ENCODE measurements around the gene TECPR2. TPM values are rescaled to one million over a fixed set of nuclear protein-coding genes. Genes with fewer than 3 reads are reported as not detected.

TECPR2 gene
- total and polyA plus RNA-seq, 8 donors, result 11.6 to 30.1 (median 16.2) TPM

- H3K4me3 ChIP-seq, result no peak overlapping the region
- H3K9me3 ChIP-seq, result peaks cover 0 to 15% of the 10 kb centered on the region in 2 donors
- no peak for TF ChIP-seq CTCF (IDR thresholded peaks at IDR 0.05)
- intact Hi-C loops (cut with DNase I), result no loop called here
- no peak overlapping the region for H3K27ac ChIP-seq
- H3K4me1 ChIP-seq, result peaks cover 0 to 18% of the 10 kb centered on the region in 2 donors
- peaks cover 0 to 15% of the 10 kb centered on the region in 2 donors for H3K36me3 ChIP-seq
- ATAC-seq (no peak), DNase-seq (no peak)
- H3K27me3 ChIP-seq, result no peaks in the 10 kb centered on the region
Observed at GRCh38 chr14:102396521-102396920, 33.8 kb downstream of the TECPR2 start.

DNA sequence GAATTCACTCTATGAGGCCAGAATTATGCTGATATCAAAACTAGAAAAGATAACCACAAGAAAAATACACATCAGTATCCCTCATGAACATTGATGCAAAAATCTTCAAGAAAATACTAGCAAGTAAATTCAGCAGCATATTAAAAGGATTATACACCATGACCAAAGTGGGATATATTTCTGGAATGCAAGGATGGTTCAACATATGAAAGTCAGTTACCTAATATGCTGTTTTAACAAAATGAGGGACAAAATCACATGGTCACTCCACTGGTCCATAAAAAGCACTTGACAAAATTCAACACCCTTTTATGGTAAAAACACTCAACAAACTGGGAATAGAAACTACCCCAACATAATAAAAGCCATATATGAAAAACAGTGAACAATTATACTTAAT, 40.3 kb downstream of the TECPR2 start:
- Histone ChIP-seq H3K27ac (no peak overlapping the region), H3K4me1 (no peaks in the 10 kb centered on the region), H3K27me3 (no peaks in the 10 kb centered on the region), H3K4me3 (no peak overlapping the region), H3K9me3 (peaks cover 0 to 35% of the 10 kb centered on the region in 2 donors), H3K36me3 (peaks cover 0 to 27% of the 10 kb centered on the region in 2 donors)
- DNase-seq (no peak), ATAC-seq (no peak)
- TF ChIP-seq CTCF (IDR thresholded peaks at IDR 0.05), result no peak
- intact Hi-C loops (cut with DNase I), result no loop called here

DNA sequence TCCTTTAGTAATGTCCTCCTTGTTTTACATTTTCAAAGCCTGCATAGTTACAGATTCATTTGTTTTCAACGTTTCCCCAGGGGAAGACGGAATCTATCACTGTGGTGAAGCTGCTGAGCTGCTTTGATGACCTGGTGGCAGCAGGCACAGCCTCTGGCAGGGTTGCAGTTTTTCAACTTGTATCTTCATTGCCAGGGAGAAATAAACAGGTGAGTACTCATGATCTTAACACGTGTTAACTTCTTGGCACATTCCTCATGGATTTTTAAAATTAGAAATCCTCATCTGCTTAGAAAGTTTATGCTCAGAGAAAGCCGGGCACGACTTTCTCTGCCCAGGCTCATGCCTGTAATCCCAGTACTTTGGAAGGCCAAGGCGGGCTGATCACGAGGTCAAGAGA, 44.5 kb downstream of the TECPR2 start:
- Histone ChIP-seq H3K36me3 (peaks cover 0 to 31% of the 10 kb centered on the region in 2 donors), H3K4me1 (no peaks in the 10 kb centered on the region), H3K27ac (no peak overlapping the region), H3K4me3 (no peak overlapping the region), H3K9me3 (peaks cover 0 to 15% of the 10 kb centered on the region in 2 donors), H3K27me3 (no peaks in the 10 kb centered on the region)
- intact Hi-C loops (cut with DNase I), result no loop called here
- TF ChIP-seq CTCF (IDR thresholded peaks at IDR 0.05), result no peak
- DNase-seq (no peak), ATAC-seq (no peak)

DNA sequence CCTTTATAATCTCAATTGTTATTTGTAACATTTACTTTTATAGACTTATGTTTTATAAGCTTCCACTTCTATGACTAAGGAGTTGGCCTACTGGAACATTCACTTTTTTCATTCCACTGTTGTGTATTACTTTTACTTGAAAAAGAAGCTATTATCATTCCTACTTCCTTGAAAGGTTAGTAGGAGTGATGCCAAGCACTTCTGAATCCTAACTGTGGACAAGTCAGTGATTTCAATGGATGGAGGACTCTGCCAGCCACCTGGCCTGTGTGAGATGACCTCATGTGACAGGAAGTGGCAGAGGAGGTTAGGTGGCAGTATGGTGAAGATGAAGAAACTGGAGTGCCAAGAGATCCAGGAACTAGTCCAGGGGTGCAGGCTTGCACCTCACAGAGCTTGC, 46.0 kb downstream of the TECPR2 start:
- peaks cover 0 to 36% of the 10 kb centered on the region in 2 donors for H3K36me3 ChIP-seq
- ATAC-seq (no peak), DNase-seq (no peak)
- no peaks in the 10 kb centered on the region for H3K27me3 ChIP-seq
- H3K9me3 ChIP-seq, result peaks cover 0 to 2% of the 10 kb centered on the region in 2 donors
- no peak overlapping the region for H3K4me3 ChIP-seq
- no peak for TF ChIP-seq CTCF (IDR thresholded peaks at IDR 0.05)
- H3K4me1 ChIP-seq, result no peaks in the 10 kb centered on the region
- peak overlapping the region in 1 of 2 donors; percentile 23 for H3K27ac ChIP-seq
- intact Hi-C loops (cut with DNase I), result no loop called here

- H3K27me3 ChIP-seq, result no peaks in the 10 kb centered on the region
- no peaks in the 10 kb centered on the region for H3K9me3 ChIP-seq
- no peak for ATAC-seq
- H3K4me1 ChIP-seq, result no peaks in the 10 kb centered on the region
- DNase-seq, result no peak
- intact Hi-C loops (cut with DNase I), result no loop called here
- TF ChIP-seq CTCF (IDR thresholded peaks at IDR 0.05), result no peak
- H3K27ac ChIP-seq, result no peak overlapping the region
- H3K36me3 ChIP-seq, result peaks cover 0 to 63% of the 10 kb centered on the region in 2 donors
- H3K4me3 ChIP-seq, result no peak overlapping the region
Observed at GRCh38 chr14:102415671-102416070, 52.9 kb downstream of the TECPR2 start.
